Left ventricle myocardium inferior (tissue), 1 donor: ENCODE measurements around the gene TMEM141. TPM values are rescaled to one million over a fixed set of nuclear protein-coding genes. Genes with fewer than 3 reads are reported as not detected.
A peak's percentile ranks its signal among the peaks of the same experiment; 100 is the strongest.

Experiments
- DNase-seq: peaks from one replicate; pipeline ENCODE4 v3.0.0-alpha.2; 2020
- H3K27ac ChIP-seq: fragments of 200-600 bp; replicated peaks from 2 replicates; pipeline ENCODE4 v1.8.0; 2021
- H3K27me3 ChIP-seq: fragments of 200-600 bp; 2 replicates; pipeline ENCODE4 v1.8.0; 2021; ENCODE audit warnings: low read depth
- H3K36me3 ChIP-seq: fragments of 200-600 bp; 2 replicates; pipeline ENCODE4 v1.8.0; 2021
- H3K4me1 ChIP-seq: fragments of 200-600 bp; 2 replicates; pipeline ENCODE4 v1.8.0; 2021
- H3K4me3 ChIP-seq: fragments of 200-600 bp; 2 replicates; pipeline ENCODE4 v1.8.0; 2021; ENCODE audit warnings: mild to moderate bottlenecking, moderate library complexity
- H3K9me3 ChIP-seq: fragments of 200-600 bp; replicated peaks from 2 replicates; pipeline ENCODE4 v1.8.0; 2021
- intact Hi-C: fragments of 100-400 bp; cut with micrococcal nuclease; formaldehyde crosslinking; loops from one replicate; pipeline ENCODE4 v1.11.0; 2022
- long read RNA-seq: library from polyadenylated mRNA; unstranded; transcript quantifications from one replicate; pipeline ENCODE4 v2.0.0, GENCODE V29; 2021
- total RNA-seq: library from RNA; stranded (reverse); fragmentation: NEBNext Ultra II Directional; extraction: Animal tissue kit (Norgen Biotek cat#: 25700); gene quantifications from one replicate; pipeline ENCODE4 v1.2.1, GENCODE V29; 2021
- TF ChIP-seq, protein P1 (sequence below): fragments of 200-600 bp; IDR thresholded peaks from 2 replicates; pipeline ENCODE4 v1.8.0; 2021; ENCODE audit warnings: antibody characterized with exemption, mild to moderate bottlenecking, borderline replicate concordance
- donor health status: DM: no; HTN: yes; CAD: no; lungs with severe emphysema.

TMEM141 gene
- total RNA-seq = 71.4 TPM
- long read RNA-seq, transcript TMEM141-201 (5 exons, 768 nt) = major isoform, 16 of 29 reads
- long read RNA-seq, transcript TMEM141-204 (4 exons, 683 nt) = minor isoform, 5 of 29 reads
- long read RNA-seq, partial matches to known transcripts = 3 of 29 reads
- long read RNA-seq, other reads (novel, unspliced or antisense) = 2 of 29 reads

DNA sequence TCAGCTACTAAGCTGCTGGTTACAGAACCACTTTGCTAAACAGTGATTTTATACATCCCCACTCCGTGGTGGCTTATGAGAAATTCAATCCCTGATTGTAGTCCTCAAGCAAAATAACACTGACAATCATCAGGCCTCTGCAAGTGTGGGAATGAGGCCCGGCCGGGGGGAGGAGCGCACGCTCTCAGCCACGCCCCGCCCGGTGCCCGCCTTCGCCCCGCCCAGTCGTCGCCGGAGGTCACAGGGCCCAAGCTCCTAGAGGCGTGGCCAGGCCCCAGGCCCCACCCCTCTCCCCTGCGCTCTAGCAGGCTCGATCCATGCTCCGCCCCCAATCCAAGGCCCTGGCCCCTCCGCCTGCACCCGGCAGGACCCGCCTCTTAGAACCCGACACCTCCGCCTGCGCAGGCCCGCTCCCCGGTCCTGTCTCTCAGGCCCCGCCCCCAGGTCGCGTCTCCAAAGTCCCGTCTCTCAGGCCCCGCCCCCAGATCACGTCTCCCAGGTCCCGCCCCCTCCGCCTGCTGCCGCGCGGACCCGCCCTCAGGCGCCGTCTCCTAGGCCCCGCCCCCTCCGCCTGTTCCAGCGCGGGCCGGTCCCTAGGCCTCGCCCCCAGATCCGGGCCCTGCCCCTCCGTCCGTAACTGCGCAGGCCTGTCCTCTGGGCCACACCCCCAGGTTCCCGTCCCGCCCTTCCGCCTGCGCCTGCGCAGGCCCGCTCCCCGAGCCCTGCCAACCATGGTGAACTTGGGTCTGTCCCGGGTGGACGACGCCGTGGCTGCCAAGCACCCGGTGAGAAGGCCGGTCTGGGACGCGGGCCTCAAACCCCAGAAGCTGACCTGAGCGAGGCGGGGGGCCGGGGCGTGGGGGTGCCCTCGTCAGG, at the start of gene TMEM141:
Gene TMEM141, plus strand, starts transcription at position 705 of the 876 bp plus-strand sequence. Its CDS starts 27 bp downstream, at position 732.
- peaks cover 61% of the 10 kb centered on the region for H3K4me1 ChIP-seq
- peak; percentile 100 for DNase-seq
- intact Hi-C loops = no loop called here

DNA sequence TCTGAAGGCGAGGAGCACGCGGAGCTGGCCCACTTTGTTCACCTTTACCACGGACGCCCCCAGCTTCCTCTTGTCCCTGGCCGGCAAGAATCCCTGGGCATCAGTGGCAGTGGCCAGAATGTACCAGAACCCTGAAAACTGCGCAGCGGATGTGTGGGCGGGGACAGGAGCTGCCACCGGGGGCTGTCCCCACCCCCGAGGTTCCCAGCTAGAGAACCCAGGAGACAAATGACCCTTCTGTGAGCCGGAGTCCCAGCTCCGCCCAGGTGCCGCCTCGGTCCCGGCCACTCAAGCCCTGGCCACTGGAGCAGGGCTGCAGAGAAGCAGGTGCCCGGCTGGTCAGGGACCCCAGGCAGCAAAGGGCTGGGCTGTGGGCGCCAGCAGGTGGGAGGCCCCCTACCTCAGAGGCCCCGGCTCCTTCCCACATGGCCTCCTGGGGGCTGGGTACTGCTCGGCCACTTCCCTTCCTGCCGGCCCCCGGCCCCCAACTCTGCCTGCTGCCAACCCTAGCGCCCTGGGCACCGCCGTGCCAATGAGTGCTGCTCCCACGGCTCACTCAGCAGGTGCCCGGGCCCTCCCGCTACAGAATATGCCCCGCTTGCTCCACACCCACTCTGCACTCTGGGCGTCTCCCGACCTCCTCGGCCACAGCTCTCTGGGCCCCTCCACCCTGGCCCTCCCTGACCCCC, 49.1 kb upstream of the TMEM141 start:
- intact Hi-C loops = no loop called here
- Histone ChIP-seq H3K9me3 (no peaks in the 10 kb centered on the region), H3K36me3 (no peaks in the 10 kb centered on the region), H3K27me3 (peaks cover 27% of the 10 kb centered on the region), H3K4me1 (peaks cover 36% of the 10 kb centered on the region), H3K4me3 (peak overlapping the region; percentile 61), H3K27ac (peak overlapping the region; percentile 52)
- no peak for DNase-seq
- TF ChIP-seq, protein P1, sequence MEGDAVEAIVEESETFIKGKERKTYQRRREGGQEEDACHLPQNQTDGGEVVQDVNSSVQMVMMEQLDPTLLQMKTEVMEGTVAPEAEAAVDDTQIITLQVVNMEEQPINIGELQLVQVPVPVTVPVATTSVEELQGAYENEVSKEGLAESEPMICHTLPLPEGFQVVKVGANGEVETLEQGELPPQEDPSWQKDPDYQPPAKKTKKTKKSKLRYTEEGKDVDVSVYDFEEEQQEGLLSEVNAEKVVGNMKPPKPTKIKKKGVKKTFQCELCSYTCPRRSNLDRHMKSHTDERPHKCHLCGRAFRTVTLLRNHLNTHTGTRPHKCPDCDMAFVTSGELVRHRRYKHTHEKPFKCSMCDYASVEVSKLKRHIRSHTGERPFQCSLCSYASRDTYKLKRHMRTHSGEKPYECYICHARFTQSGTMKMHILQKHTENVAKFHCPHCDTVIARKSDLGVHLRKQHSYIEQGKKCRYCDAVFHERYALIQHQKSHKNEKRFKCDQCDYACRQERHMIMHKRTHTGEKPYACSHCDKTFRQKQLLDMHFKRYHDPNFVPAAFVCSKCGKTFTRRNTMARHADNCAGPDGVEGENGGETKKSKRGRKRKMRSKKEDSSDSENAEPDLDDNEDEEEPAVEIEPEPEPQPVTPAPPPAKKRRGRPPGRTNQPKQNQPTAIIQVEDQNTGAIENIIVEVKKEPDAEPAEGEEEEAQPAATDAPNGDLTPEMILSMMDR = no peak

More for the DNA sequence above, at the start of gene TMEM141:
- Histone ChIP-seq H3K27me3 (no peaks in the 10 kb centered on the region), H3K4me3 (peak within 1 kb of the TSS; percentile 90), H3K36me3 (peaks cover 11% of the 10 kb centered on the region), H3K27ac (peak within 1 kb of the TSS; percentile 99), H3K9me3 (no peaks in the 10 kb centered on the region)
- TF ChIP-seq, protein P1 = no peak

DNA sequence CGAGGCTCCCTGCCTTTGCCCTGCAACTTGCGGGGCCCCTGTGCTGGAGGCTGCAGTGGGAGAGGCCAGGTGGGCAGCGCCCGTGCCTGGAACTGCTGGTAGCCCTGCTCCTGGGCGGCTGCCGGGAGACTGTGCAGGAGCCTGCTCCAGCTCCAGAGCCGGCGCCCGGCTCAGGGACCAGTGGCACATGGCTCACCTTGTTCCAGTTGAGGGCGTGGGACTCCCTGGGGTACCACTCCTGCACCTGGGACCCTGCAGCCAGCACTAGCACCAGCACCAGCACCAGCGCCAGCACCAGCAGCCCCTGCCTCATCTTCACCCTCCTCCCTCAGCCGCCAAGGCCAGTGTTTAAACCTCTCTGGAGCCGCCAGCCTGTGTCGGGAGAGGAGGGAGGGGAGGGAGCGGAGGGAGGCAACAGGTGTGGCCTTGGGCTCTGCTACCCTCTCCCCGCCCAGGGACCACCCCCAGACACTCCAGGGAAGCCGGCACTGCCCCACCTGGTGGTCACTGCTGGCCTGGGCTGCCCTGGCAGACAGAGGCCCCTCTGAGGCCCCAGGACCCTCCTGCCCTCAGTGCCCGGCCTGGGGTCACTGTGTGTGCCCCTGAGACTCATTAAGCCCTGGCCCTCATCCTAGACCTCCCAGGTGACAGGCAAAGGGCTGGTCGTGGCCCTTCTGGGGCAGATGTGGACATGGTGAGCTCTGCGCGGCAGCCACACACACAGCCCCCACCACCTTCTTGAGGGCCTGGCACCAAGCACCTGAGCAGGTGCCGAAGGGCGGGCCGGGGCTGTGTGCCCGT, 48.4 kb upstream of the TMEM141 start, which contains the start of gene LCN10:
Gene LCN10, minus strand, starts transcription at position 350 of the 801 bp plus-strand sequence. Its CDS starts 37 bp downstream, at position 313.
- Histone ChIP-seq H3K27ac (peak within 1 kb of the TSS; percentile 52), H3K36me3 (no peaks in the 10 kb centered on the region), H3K9me3 (no peaks in the 10 kb centered on the region), H3K27me3 (peaks cover 27% of the 10 kb centered on the region), H3K4me1 (peaks cover 39% of the 10 kb centered on the region), H3K4me3 (peak within 1 kb of the TSS; percentile 61)
- no peak for DNase-seq
- intact Hi-C loops = no loop called here
- TF ChIP-seq, protein P1 = peak; percentile 47

DNA sequence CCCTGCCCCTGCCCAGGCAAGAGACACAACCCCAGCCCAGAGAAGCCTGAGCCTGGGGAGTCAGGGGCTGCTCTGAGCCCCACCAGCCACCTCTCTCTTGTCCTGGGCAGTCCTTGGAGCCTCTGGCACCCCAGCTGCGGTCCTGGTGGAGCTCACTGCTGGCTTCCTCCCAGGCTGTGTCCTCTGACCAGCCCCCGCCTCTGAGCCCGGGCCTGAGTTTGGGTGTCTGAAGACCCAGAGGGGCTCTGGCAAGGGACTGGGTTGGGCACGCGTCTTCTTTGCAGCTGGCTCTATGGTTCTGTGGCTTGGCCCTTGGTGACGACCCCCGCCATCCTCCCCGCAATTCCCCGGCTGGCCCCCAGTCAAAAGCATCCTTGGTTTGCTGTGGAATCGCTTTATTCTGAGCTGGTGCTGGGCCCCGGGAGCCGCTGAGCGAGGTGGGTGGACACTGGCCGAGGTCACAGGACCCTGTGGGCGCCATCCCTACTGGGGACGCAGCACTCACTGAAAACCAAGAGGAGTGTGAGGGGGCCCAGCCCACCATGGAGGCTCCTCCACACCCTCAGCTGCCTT, 47.4 kb upstream of the TMEM141 start:
- Histone ChIP-seq H3K4me3 (peak overlapping the region; percentile 61), H3K36me3 (no peaks in the 10 kb centered on the region), H3K27me3 (peaks cover 27% of the 10 kb centered on the region), H3K9me3 (no peaks in the 10 kb centered on the region), H3K4me1 (peaks cover 49% of the 10 kb centered on the region), H3K27ac (peak overlapping the region; percentile 86)
- intact Hi-C loops = no loop called here
- TF ChIP-seq, protein P1 = no peak
- DNase-seq = no peak

DNA sequence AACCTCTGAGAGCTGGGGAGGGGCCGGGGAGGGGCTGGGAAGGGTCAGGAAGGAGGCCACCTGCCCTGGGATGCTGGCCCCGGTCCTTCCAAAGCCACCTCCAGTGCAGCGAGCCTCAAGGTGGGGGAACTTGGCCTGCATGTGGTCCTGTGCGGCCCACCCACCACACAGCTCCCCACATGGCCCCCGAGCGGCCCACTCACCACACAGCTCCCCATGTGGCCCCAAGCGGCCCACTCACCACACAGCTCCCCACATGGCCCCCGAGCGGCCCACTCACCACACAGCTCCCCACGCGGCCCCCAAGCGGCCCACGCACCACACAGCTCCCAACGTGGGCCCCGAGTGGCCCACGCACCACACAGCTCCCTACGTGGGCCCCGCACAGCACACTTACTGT, 46.4 kb upstream of the TMEM141 start:
- no peak for DNase-seq
- TF ChIP-seq, protein P1 = no peak
- Histone ChIP-seq H3K4me3 (peak overlapping the region; percentile 61), H3K9me3 (no peaks in the 10 kb centered on the region), H3K27me3 (peaks cover 27% of the 10 kb centered on the region), H3K4me1 (peaks cover 59% of the 10 kb centered on the region), H3K36me3 (no peaks in the 10 kb centered on the region), H3K27ac (peak overlapping the region; percentile 86)
- intact Hi-C loops = no loop called here
